ENCODE results near the gene PLA2R1. TPM values are rescaled to one million over a fixed set of nuclear protein-coding genes. Genes with fewer than 3 reads are reported as not detected.

The PLA2R1 gene
- total RNA-seq, 3 donors from 2014 or later (not counting 1 experiment from before 2014, with no cell fraction given): not detected

- Histone ChIP-seq H3K27me3 (ENCODE audit: control insufficient read depth, insufficient read depth, low read length) (no peaks in the 10 kb centered on the region), H3K27ac (ENCODE audit: low read length) (no peak overlapping the region), H3K4me1 (ENCODE audit: control insufficient read depth, insufficient read depth, low read length) (no peaks in the 10 kb centered on the region), H3K9me3 (ENCODE audit: control insufficient read depth, insufficient read depth, low read length) (no peaks in the 10 kb centered on the region), H3K4me3 (ENCODE audit: low read length) (no peak overlapping the region), H3K36me3 (ENCODE audit: control insufficient read depth, insufficient read depth, low read length) (no peaks in the 10 kb centered on the region)
- H3K9me3 Mint-ChIP-seq: no peaks in the 10 kb centered on the region
- ATAC-seq (no peak), DNase-seq (no peak)
- TF ChIP-seq, protein P1, sequence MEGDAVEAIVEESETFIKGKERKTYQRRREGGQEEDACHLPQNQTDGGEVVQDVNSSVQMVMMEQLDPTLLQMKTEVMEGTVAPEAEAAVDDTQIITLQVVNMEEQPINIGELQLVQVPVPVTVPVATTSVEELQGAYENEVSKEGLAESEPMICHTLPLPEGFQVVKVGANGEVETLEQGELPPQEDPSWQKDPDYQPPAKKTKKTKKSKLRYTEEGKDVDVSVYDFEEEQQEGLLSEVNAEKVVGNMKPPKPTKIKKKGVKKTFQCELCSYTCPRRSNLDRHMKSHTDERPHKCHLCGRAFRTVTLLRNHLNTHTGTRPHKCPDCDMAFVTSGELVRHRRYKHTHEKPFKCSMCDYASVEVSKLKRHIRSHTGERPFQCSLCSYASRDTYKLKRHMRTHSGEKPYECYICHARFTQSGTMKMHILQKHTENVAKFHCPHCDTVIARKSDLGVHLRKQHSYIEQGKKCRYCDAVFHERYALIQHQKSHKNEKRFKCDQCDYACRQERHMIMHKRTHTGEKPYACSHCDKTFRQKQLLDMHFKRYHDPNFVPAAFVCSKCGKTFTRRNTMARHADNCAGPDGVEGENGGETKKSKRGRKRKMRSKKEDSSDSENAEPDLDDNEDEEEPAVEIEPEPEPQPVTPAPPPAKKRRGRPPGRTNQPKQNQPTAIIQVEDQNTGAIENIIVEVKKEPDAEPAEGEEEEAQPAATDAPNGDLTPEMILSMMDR (IDR thresholded peaks at IDR 0.05): no peak
- WGBS (ENCODE audit: insufficient coverage): 84% methylated on average over 5 of the region's 5 CpGs
- H3K27me3 Mint-ChIP-seq (ENCODE audit: low read depth in 2 of 2): peaks cover 6 to 21% of the 10 kb centered on the region in 2 donors
- no peak overlapping the region for H3K4me3 Mint-ChIP-seq
- intact Hi-C loops (cut with micrococcal nuclease): no loop called here
- H3K36me3 Mint-ChIP-seq: no peaks in the 10 kb centered on the region
- H3K4me1 Mint-ChIP-seq: no peaks in the 10 kb centered on the region
- H3K27ac Mint-ChIP-seq: no peak overlapping the region
These were observed 51.9 kb downstream of the PLA2R1 start for GRCh38 chr2:160010361-160011145.

DNA sequence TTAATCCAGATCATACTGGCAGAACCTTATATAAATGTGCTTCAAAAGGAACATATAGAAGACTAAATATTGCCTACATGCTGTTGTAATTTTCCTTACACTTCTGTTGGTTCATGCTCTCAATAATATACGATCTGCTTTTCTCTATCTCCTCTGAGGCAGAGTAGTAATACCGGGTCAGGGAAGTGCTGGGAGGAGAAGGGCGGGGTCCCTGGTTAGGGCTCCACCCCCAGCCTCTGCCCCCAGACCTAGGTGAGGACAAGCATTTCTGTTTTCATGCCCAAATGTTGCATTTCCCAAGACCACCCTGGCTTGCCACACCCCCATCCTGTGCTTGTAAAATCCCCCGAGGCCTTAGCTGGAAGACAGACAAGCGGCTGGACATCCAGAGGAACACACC is 55.3 kb downstream of the PLA2R1 start:
- Histone ChIP-seq H3K36me3 (ENCODE audit: control insufficient read depth, insufficient read depth, low read length) (no peaks in the 10 kb centered on the region), H3K4me3 (ENCODE audit: low read length) (no peak overlapping the region), H3K27ac (ENCODE audit: low read length) (no peak overlapping the region), H3K27me3 (ENCODE audit: control insufficient read depth, insufficient read depth, low read length) (no peaks in the 10 kb centered on the region), H3K9me3 (ENCODE audit: control insufficient read depth, insufficient read depth, low read length) (no peaks in the 10 kb centered on the region), H3K4me1 (ENCODE audit: control insufficient read depth, insufficient read depth, low read length) (no peaks in the 10 kb centered on the region)
- 94% methylated on average over 5 of the region's 5 CpGs for WGBS (ENCODE audit: insufficient coverage)
- Mint-ChIP-seq H3K27ac (no peak overlapping the region), H3K36me3 (no peaks in the 10 kb centered on the region), H3K9me3 (no peaks in the 10 kb centered on the region), H3K27me3 (ENCODE audit: low read depth in 2 of 2) (peaks cover 3 to 7% of the 10 kb centered on the region in 2 donors), H3K4me3 (no peak overlapping the region), H3K4me1 (no peaks in the 10 kb centered on the region)
- intact Hi-C loops (cut with micrococcal nuclease): no loop called here
- TF ChIP-seq, protein P1 (IDR thresholded peaks at IDR 0.05): no peak
- DNase-seq: no peak
- no peak for ATAC-seq

DNA sequence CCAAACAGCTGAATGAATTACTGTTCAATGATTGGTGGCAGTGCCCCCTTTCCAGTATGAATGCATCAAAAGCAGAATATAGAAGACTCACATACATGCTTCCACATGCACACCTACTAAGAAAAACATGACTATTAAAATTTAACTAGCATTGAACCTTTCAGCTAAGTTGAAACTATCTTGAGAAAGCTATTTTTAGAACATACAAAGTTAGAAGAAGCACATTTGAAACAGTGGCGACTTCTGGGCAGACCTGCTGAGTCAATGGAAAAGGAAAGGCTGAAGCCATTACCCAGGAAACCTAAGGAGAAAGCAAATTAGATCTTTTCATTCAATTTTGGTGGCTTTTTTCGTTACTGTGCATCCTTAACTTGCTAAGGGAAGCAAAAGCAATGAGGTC is 55.9 kb downstream of the PLA2R1 start:
- H3K4me1 Mint-ChIP-seq: no peaks in the 10 kb centered on the region
- H3K36me3 Mint-ChIP-seq: no peaks in the 10 kb centered on the region
- no peak overlapping the region for H3K4me3 Mint-ChIP-seq
- peaks cover 3 to 7% of the 10 kb centered on the region in 2 donors for H3K27me3 Mint-ChIP-seq (ENCODE audit: low read depth in 2 of 2)
- H3K4me1 ChIP-seq (ENCODE audit: control insufficient read depth, insufficient read depth, low read length): no peaks in the 10 kb centered on the region
- H3K27ac Mint-ChIP-seq: no peak overlapping the region
- no peak overlapping the region for H3K27ac ChIP-seq (ENCODE audit: low read length)
- ATAC-seq: no peak
- WGBS (ENCODE audit: insufficient coverage): 68% methylated on average over 2 of the region's 2 CpGs
- TF ChIP-seq, protein P1 (IDR thresholded peaks at IDR 0.05): no peak
- intact Hi-C loops (cut with micrococcal nuclease): no loop called here
- no peaks in the 10 kb centered on the region for H3K27me3 ChIP-seq (ENCODE audit: control insufficient read depth, insufficient read depth, low read length)
- no peak for DNase-seq
- H3K9me3 ChIP-seq (ENCODE audit: control insufficient read depth, insufficient read depth, low read length): no peaks in the 10 kb centered on the region
- H3K9me3 Mint-ChIP-seq: no peaks in the 10 kb centered on the region
- no peak overlapping the region for H3K4me3 ChIP-seq (ENCODE audit: low read length)
- no peaks in the 10 kb centered on the region for H3K36me3 ChIP-seq (ENCODE audit: control insufficient read depth, insufficient read depth, low read length)

DNA sequence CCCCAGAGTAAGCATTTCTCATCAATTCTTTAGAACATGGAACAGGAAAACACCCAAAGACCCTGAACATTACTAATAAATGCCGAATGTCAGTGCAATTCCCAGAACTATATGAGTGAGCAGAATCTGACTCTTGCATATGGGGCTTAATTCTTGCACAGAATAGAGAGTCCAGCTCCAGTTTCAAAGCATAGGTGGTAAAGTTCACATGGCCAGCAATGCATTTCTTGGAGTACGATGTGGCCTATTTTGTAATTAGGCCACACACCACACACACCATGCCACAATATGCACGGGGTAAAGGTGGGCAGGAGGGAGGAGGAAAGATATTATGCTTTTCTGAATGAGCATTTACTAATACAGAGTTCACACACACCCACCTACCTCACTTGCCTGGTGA is 56.5 kb downstream of the PLA2R1 start:
- no peak for ATAC-seq
- no peaks in the 10 kb centered on the region for H3K9me3 ChIP-seq (ENCODE audit: control insufficient read depth, insufficient read depth, low read length)
- intact Hi-C loops (cut with micrococcal nuclease): no loop called here

More for the DNA sequence above, 56.5 kb downstream of the PLA2R1 start:
- WGBS (ENCODE audit: insufficient coverage): 60% methylated on average over 1 of the region's 3 CpGs
- DNase-seq: no peak
- Histone ChIP-seq H3K36me3 (ENCODE audit: control insufficient read depth, insufficient read depth, low read length) (no peaks in the 10 kb centered on the region), H3K4me3 (ENCODE audit: low read length) (no peak overlapping the region), H3K4me1 (ENCODE audit: control insufficient read depth, insufficient read depth, low read length) (no peaks in the 10 kb centered on the region), H3K27ac (ENCODE audit: low read length) (no peak overlapping the region), H3K27me3 (ENCODE audit: control insufficient read depth, insufficient read depth, low read length) (no peaks in the 10 kb centered on the region)
- TF ChIP-seq, protein P1 (IDR thresholded peaks at IDR 0.05): no peak
- no peak overlapping the region for H3K4me3 Mint-ChIP-seq
- no peaks in the 10 kb centered on the region for H3K36me3 Mint-ChIP-seq
- peaks cover 3 to 7% of the 10 kb centered on the region in 2 donors for H3K27me3 Mint-ChIP-seq (ENCODE audit: low read depth in 2 of 2)
- H3K27ac Mint-ChIP-seq: no peak overlapping the region
- H3K9me3 Mint-ChIP-seq: no peaks in the 10 kb centered on the region
- no peaks in the 10 kb centered on the region for H3K4me1 Mint-ChIP-seq
